GM19324 (cell line): ENCODE results near the gene DIPK2A.

Experiments
- ATAC-seq: cut with Tn5 transposase; IDR thresholded peaks from one replicate; pipeline ENCODE4 v1.9.1; 2021; ENCODE audit warnings: mild to moderate bottlenecking, moderate library complexity; ENCODE audit not compliant: unreplicated experiment, low FRiP score

Gene DIPK2A

GRCh38 chr3:143973259-143974021 is 1.8 kb downstream of the DIPK2A start:
- ATAC-seq = no peak

GRCh38 chr3:143974271-143975238 is 2.9 kb downstream of the DIPK2A start:
- no peak for ATAC-seq

- ATAC-seq = no peak
Observed at GRCh38 chr3:143975554-143976152, 4.0 kb downstream of the DIPK2A start.

GRCh38 chr3:143977341-143978262 is 6.0 kb downstream of the DIPK2A start:
- ATAC-seq = peak; percentile 31

GRCh38 chr3:143978263-143978631 is 6.6 kb downstream of the DIPK2A start:
- ATAC-seq = no peak

GRCh38 chr3:143979041-143979440 is 7.4 kb downstream of the DIPK2A start:
- ATAC-seq = no peak

- no peak for ATAC-seq
Observed at GRCh38 chr3:143979813-143980212, 8.2 kb downstream of the DIPK2A start.

- no peak for ATAC-seq
Observed at GRCh38 chr3:143988306-143988705, 16.7 kb downstream of the DIPK2A start.

GRCh38 chr3:143989461-143989860 is 17.8 kb downstream of the DIPK2A start:
- no peak for ATAC-seq

- ATAC-seq = no peak
Observed at GRCh38 chr3:143991713-143992112, 20.1 kb downstream of the DIPK2A start.

GRCh38 chr3:143998266-143998665 is 26.6 kb downstream of the DIPK2A start:
- ATAC-seq = no peak

- no peak for ATAC-seq
Observed at GRCh38 chr3:144003051-144003450, 31.4 kb downstream of the DIPK2A start.

- ATAC-seq = no peak
Observed at GRCh38 chr3:144010371-144010770, 38.7 kb downstream of the DIPK2A start.

GRCh38 chr3:144011251-144011799 is 39.7 kb downstream of the DIPK2A start:
- ATAC-seq = no peak

GRCh38 chr3:144015133-144015532 is 43.5 kb downstream of the DIPK2A start:
- ATAC-seq = no peak

- no peak for ATAC-seq
Observed at GRCh38 chr3:144018776-144019175, 47.2 kb downstream of the DIPK2A start.
